GM23338 (cell line): ENCODE results near the gene IL1RL1.

Experiments
- EZH2 ChIP-seq: fragments of 200-600 bp; sonication (generic); IDR thresholded peaks from one replicate; pipeline ENCODE4 v1.8.0; 2017; ENCODE audit warnings: antibody characterized with exemption, mild to moderate bottlenecking, low read depth; ENCODE audit not compliant: unreplicated experiment
- EZH2phosphoT487 ChIP-seq: fragments of 200-600 bp; sonication (generic); IDR thresholded peaks from one replicate; pipeline ENCODE4 v1.8.1; 2018; ENCODE audit warnings: antibody characterized with exemption; ENCODE audit not compliant: unreplicated experiment
- NANOG ChIP-seq: IDR thresholded peaks from 2 replicates; pipeline ENCODE4 v1.6.1; 2016; ENCODE audit warnings: antibody characterized with exemption, borderline replicate concordance
- POLR2AphosphoS5 ChIP-seq: IDR thresholded peaks from 2 replicates; pipeline ENCODE4 v1.6.1; 2016; ENCODE audit warnings: antibody characterized with exemption, low read depth
- TF ChIP-seq, protein P1 (sequence below), 2 experiments: fragments of 200-600 bp in 1 of 2; sonication (generic) in 1 of 2; conservative IDR thresholded peaks; 2 replicates each; pipeline versions ENCODE4 v1.5.1 to v1.6.1; 2016 to 2017; ENCODE audit warnings: antibody characterized with exemption in 2 of 2, low read depth in 2 of 2, mild to moderate bottlenecking in 2 of 2, moderate library complexity in 1 of 2
- TF ChIP-seq, protein P2 (sequence below): IDR thresholded peaks from one replicate; pipeline ENCODE4 v1.6.1; 2018; ENCODE audit warnings: antibody characterized with exemption; ENCODE audit not compliant: unreplicated experiment

DNA sequence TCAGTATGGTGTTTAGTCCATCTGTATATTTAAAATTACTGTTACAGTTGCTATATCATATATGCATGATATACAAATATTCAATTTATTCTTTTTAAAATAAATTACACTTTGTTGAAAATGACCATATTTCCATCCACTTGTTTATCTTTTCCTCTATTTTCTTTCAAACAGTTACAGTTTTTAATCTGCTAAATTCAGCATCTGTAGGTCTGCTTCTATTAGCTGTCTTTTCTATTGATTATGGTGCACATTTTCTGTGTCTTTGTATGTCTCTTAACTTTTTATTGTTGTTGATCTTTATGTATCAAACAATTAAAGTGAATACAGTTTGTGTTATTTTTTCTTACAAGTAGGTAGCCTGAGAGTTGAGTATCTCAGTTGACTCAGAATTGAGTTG, 72.4 kb downstream of the IL1RL1 start:
- TF ChIP-seq, protein P1, sequence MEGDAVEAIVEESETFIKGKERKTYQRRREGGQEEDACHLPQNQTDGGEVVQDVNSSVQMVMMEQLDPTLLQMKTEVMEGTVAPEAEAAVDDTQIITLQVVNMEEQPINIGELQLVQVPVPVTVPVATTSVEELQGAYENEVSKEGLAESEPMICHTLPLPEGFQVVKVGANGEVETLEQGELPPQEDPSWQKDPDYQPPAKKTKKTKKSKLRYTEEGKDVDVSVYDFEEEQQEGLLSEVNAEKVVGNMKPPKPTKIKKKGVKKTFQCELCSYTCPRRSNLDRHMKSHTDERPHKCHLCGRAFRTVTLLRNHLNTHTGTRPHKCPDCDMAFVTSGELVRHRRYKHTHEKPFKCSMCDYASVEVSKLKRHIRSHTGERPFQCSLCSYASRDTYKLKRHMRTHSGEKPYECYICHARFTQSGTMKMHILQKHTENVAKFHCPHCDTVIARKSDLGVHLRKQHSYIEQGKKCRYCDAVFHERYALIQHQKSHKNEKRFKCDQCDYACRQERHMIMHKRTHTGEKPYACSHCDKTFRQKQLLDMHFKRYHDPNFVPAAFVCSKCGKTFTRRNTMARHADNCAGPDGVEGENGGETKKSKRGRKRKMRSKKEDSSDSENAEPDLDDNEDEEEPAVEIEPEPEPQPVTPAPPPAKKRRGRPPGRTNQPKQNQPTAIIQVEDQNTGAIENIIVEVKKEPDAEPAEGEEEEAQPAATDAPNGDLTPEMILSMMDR (conservative IDR thresholded peaks at IDR 0.05; ENCODE audit: low read depth in 2 of 2): no peak
- no peak for TF ChIP-seq POLR2AphosphoS5
- TF ChIP-seq EZH2: no peak
- no peak for TF ChIP-seq EZH2phosphoT487
- TF ChIP-seq NANOG: no peak
- TF ChIP-seq, protein P2, sequence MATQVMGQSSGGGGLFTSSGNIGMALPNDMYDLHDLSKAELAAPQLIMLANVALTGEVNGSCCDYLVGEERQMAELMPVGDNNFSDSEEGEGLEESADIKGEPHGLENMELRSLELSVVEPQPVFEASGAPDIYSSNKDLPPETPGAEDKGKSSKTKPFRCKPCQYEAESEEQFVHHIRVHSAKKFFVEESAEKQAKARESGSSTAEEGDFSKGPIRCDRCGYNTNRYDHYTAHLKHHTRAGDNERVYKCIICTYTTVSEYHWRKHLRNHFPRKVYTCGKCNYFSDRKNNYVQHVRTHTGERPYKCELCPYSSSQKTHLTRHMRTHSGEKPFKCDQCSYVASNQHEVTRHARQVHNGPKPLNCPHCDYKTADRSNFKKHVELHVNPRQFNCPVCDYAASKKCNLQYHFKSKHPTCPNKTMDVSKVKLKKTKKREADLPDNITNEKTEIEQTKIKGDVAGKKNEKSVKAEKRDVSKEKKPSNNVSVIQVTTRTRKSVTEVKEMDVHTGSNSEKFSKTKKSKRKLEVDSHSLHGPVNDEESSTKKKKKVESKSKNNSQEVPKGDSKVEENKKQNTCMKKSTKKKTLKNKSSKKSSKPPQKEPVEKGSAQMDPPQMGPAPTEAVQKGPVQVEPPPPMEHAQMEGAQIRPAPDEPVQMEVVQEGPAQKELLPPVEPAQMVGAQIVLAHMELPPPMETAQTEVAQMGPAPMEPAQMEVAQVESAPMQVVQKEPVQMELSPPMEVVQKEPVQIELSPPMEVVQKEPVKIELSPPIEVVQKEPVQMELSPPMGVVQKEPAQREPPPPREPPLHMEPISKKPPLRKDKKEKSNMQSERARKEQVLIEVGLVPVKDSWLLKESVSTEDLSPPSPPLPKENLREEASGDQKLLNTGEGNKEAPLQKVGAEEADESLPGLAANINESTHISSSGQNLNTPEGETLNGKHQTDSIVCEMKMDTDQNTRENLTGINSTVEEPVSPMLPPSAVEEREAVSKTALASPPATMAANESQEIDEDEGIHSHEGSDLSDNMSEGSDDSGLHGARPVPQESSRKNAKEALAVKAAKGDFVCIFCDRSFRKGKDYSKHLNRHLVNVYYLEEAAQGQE: no peak
